NT2/D1 (cell line): Measurements from ENCODE around the gene TANC1.

Source experiments
- YY1 ChIP-seq: IDR thresholded peaks from 2 replicates; pipeline ENCODE4 v1.6.1; 2011; ENCODE audit not compliant: insufficient read length, insufficient read depth
- ZNF274 ChIP-seq: IDR thresholded peaks from 2 replicates; pipeline ENCODE4 v1.6.1; 2011; ENCODE audit warnings: mild to moderate bottlenecking, low read depth, low read length

DNA sequence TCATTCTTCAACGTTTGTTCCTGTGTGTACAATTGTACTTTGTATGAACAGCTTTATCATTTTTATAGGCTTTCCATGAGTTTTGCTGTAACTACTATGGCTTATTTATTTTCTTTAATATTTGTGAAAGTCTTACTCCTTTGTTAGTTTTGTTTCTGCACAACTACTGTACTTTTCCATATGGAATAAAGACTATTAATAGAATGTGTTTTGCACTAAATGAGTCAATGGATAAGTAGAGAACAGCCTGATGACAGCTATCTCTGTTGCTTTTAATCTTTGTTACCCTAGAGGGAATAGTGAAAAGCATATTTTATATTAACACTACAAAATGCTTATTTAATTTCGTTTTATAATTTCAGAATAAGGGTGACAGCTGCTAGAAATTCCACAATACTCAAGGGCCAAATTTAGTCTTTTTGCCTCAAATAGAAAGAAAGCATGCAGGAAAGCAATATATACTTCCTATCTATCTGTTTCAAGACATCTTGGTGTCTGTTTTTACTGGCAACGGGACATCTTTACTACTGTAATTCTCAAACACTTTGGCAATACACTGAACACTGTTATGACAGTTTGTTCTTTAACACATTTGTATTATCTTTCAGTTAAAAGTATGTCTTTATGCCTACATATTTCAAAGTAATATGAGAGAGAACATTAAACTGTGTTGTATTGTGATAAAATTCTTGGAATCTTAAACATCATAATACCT is 264.2 kb downstream of the TANC1 start:
- TF ChIP-seq ZNF274 = no peak
- TF ChIP-seq YY1 = no peak
